Transverse colon (tissue), 4 donors: Measurements from ENCODE around the gene TTYH1.

ENCODE experiments used
- POLR2AphosphoS5 ChIP-seq, 3 donors: sonication (generic); formaldehyde crosslinking; IDR thresholded peaks; one replicate each; pipeline ENCODE4 v1.6.1; 2016; ENCODE audit warnings: antibody characterized with exemption in 3 of 3
- TF ChIP-seq, protein P1 (sequence below), 5 experiments: fragments of 200-600 bp in 3 of 5; fragments of 450-650 bp in 2 of 5; sonication (generic) in 3 of 5; IDR thresholded peaks; 1 replicate in 2 of 5; 2 replicates in 3 of 5; pipeline ENCODE4 v1.5.1; 2016 to 2017; ENCODE audit warnings: antibody characterized with exemption in 5 of 5, inconsistent platforms in 3 of 5, mild to moderate bottlenecking in 2 of 5, moderate library complexity in 1 of 5

DNA sequence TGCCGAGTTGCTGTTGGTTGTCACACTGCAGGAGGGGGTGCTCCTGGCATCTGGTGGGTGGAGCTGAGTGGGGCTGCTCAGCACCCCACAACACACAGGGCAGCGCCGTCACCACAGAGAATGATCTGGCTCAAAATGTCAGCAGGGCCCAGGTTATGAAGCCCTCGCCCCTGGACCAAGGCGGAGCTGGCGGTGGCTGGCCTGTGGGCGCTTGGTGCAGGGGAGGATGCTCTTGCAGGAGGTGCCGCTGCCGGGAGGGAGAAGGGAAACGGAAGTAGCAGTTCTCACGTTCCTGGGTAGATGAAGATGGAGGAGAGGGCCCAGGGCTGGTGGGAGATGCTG, 19.6 kb downstream of the TTYH1 start:
- TF ChIP-seq, protein P1, sequence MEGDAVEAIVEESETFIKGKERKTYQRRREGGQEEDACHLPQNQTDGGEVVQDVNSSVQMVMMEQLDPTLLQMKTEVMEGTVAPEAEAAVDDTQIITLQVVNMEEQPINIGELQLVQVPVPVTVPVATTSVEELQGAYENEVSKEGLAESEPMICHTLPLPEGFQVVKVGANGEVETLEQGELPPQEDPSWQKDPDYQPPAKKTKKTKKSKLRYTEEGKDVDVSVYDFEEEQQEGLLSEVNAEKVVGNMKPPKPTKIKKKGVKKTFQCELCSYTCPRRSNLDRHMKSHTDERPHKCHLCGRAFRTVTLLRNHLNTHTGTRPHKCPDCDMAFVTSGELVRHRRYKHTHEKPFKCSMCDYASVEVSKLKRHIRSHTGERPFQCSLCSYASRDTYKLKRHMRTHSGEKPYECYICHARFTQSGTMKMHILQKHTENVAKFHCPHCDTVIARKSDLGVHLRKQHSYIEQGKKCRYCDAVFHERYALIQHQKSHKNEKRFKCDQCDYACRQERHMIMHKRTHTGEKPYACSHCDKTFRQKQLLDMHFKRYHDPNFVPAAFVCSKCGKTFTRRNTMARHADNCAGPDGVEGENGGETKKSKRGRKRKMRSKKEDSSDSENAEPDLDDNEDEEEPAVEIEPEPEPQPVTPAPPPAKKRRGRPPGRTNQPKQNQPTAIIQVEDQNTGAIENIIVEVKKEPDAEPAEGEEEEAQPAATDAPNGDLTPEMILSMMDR (IDR thresholded peaks at IDR 0.05) = no peak
- no peak for TF ChIP-seq POLR2AphosphoS5 (IDR thresholded peaks at IDR 0.05)
